Measurements from ENCODE around the gene PMPCA.

DNA sequence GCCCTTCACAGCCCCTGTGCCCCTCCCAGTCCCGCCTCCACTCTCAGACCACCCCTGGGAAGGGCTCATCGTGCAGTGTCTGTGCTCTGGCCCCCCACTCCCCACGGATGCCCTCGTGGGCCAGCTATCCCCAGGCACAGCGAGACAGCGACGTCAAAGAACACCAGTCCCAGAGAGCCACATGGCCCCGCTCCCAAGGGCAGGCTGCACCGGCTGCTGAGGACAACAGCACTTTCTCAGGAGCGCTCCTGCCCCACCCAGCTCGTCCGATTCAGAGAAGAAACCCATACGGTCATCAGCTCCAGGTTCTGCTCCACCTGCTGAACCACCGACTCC lies 5.7 kb upstream of the PMPCA start:
- TF ChIP-seq, protein P1, sequence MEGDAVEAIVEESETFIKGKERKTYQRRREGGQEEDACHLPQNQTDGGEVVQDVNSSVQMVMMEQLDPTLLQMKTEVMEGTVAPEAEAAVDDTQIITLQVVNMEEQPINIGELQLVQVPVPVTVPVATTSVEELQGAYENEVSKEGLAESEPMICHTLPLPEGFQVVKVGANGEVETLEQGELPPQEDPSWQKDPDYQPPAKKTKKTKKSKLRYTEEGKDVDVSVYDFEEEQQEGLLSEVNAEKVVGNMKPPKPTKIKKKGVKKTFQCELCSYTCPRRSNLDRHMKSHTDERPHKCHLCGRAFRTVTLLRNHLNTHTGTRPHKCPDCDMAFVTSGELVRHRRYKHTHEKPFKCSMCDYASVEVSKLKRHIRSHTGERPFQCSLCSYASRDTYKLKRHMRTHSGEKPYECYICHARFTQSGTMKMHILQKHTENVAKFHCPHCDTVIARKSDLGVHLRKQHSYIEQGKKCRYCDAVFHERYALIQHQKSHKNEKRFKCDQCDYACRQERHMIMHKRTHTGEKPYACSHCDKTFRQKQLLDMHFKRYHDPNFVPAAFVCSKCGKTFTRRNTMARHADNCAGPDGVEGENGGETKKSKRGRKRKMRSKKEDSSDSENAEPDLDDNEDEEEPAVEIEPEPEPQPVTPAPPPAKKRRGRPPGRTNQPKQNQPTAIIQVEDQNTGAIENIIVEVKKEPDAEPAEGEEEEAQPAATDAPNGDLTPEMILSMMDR (IDR thresholded peaks at IDR 0.05; ENCODE audit: low read depth, low read length) = no peak
- TF ChIP-seq EZH2phosphoT487 (IDR thresholded peaks at IDR 0.05; ENCODE audit: low read depth) = no peak

Data from OCI-LY3 (cell line).